ENCODE measurements around the gene CAPN5. TPM values are rescaled to one million over a fixed set of nuclear protein-coding genes. Genes with fewer than 3 reads are reported as not detected.

CAPN5 gene
- total and polyA plus RNA-seq, 2 experiments from 2014 or later = 10.2 to 32.2 TPM

DNA sequence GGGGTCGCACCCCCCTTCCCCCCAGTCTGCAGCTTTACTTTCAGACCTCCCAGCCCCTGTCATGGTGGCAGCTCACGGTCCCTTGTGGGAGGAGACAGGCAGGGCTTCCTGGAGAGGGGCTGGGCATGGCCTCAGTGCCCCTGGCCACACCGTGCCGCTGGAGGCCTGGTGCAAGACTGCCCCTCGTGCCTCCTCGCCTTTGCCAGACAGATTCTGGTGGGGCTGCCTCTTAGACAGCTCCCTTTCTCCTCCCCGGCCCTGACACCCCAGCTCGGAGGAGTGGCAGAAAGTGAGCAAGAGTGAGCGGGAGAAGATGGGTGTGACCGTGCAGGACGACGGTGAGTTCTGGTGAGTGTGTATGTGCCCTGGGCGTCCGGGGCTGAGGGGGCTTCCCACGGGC, 49.2 kb downstream of the CAPN5 start:
- no peaks in the 10 kb centered on the region; the same call in 1 of the 2 replicates for H4K20me1 ChIP-seq (replicated peaks; ENCODE audit: insufficient read depth)
- no peak overlapping the region for H3K4me2 ChIP-seq
- TF ChIP-seq POLR2AphosphoS5 (IDR thresholded peaks at IDR 0.05; ENCODE audit: low read depth) (no peak), CREB1 (CRISPR knock-in tag; IDR thresholded peaks at IDR 0.05; ENCODE audit: low read depth) (no peak)
- H3K4me3 ChIP-seq = no peak overlapping the region
- no peaks in the 10 kb centered on the region for H3K79me2 ChIP-seq (replicated peaks; ENCODE audit: insufficient read depth)
- ATAC-seq = no peak
- no peaks in the 10 kb centered on the region; the same call in 2 of the 3 replicates for H3K36me3 Mint-ChIP-seq (ENCODE audit: low read depth)
- no peaks in the 10 kb centered on the region for H3K36me3 ChIP-seq (ENCODE audit: insufficient read depth)
- no peak overlapping the region for H3K27ac Mint-ChIP-seq
- H3K27me3 ChIP-seq (ENCODE audit: insufficient read depth) = no peaks in the 10 kb centered on the region
- no peak overlapping the region for H3K4me3 Mint-ChIP-seq
- DNase-seq (ENCODE audit: low spot score) = no peak
- no peaks in the 10 kb centered on the region for H3K9me2 ChIP-seq (ENCODE audit: insufficient read depth)
- H3K27ac ChIP-seq (ENCODE audit: low read depth) = no peak overlapping the region
- H3F3A ChIP-seq (replicated peaks; ENCODE audit: low read depth) = no peaks in the 10 kb centered on the region
- peaks cover 8% of the 10 kb centered on the region for H3K4me1 Mint-ChIP-seq
- H3K4me1 ChIP-seq (ENCODE audit: insufficient read depth) = no peaks in the 10 kb centered on the region
- H3K9me3 Mint-ChIP-seq = no peaks in the 10 kb centered on the region
- H2AFZ ChIP-seq = no peak overlapping the region
- H3K27me3 Mint-ChIP-seq (ENCODE audit: insufficient read depth, low read depth, poor library complexity) = peaks cover 18% of the 10 kb centered on the region

DNA sequence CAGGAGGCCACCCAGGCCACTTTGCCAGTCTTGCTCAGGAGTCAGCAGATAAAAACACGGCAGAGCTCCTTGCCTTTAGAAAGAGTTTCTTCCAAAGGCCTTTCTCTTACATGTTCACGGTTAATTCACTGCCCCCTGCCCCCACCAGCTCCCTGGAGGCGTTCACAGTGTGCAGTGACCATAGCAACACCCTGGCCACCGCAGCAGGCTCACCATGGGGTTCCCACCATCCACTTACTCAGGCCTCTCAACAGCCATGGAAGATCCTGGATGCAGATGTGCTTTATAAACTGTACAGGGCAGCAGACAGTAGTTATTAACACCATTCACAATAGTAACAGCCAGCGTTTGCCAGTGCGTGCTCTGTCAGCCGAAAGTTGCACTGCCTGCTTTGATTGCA, 50.7 kb downstream of the CAPN5 start:
- ATAC-seq (no peak), DNase-seq (ENCODE audit: low spot score) (no peak)
- H3K4me1 Mint-ChIP-seq = peaks cover 8% of the 10 kb centered on the region
- Histone ChIP-seq H3K79me2 (replicated peaks; ENCODE audit: insufficient read depth) (no peaks in the 10 kb centered on the region), H3K9me2 (ENCODE audit: insufficient read depth) (no peaks in the 10 kb centered on the region), H3K4me2 (no peak overlapping the region), H3K4me1 (ENCODE audit: insufficient read depth) (no peaks in the 10 kb centered on the region), H3F3A (replicated peaks; ENCODE audit: low read depth) (no peaks in the 10 kb centered on the region), H2AFZ (no peak overlapping the region), H4K20me1 (replicated peaks; ENCODE audit: insufficient read depth) (no peaks in the 10 kb centered on the region; the same call in 1 of the 2 replicates), H3K36me3 (ENCODE audit: insufficient read depth) (no peaks in the 10 kb centered on the region), H3K27ac (ENCODE audit: low read depth) (no peak overlapping the region), H3K27me3 (ENCODE audit: insufficient read depth) (no peaks in the 10 kb centered on the region), H3K4me3 (no peak overlapping the region)
- H3K9me3 Mint-ChIP-seq = no peaks in the 10 kb centered on the region
- H3K27me3 Mint-ChIP-seq (ENCODE audit: insufficient read depth, low read depth, poor library complexity) = peaks cover 19% of the 10 kb centered on the region
- H3K4me3 Mint-ChIP-seq = no peak overlapping the region
- H3K27ac Mint-ChIP-seq = no peak overlapping the region
- no peaks in the 10 kb centered on the region for H3K36me3 Mint-ChIP-seq (ENCODE audit: low read depth)
- TF ChIP-seq JUNB (IDR thresholded peaks at IDR 0.05; ENCODE audit: unreplicated experiment) (no peak), EZH2phosphoT487 (IDR thresholded peaks at IDR 0.05; ENCODE audit: unreplicated experiment) (no peak), CREB1 (CRISPR knock-in tag; IDR thresholded peaks at IDR 0.05; ENCODE audit: low read depth) (no peak), STAT1 (IDR thresholded peaks at IDR 0.05; ENCODE audit: unreplicated experiment) (no peak), POLR2AphosphoS5 (IDR thresholded peaks at IDR 0.05; ENCODE audit: low read depth) (no peak), ZNF114 (CRISPR knock-in tag; IDR thresholded peaks at IDR 0.05) (no peak), NANOG (IDR thresholded peaks at IDR 0.05; ENCODE audit: borderline replicate concordance) (no peak), EZH2 (IDR thresholded peaks at IDR 0.05; ENCODE audit: low read depth, unreplicated experiment) (no peak)
- TF ChIP-seq, protein P1, sequence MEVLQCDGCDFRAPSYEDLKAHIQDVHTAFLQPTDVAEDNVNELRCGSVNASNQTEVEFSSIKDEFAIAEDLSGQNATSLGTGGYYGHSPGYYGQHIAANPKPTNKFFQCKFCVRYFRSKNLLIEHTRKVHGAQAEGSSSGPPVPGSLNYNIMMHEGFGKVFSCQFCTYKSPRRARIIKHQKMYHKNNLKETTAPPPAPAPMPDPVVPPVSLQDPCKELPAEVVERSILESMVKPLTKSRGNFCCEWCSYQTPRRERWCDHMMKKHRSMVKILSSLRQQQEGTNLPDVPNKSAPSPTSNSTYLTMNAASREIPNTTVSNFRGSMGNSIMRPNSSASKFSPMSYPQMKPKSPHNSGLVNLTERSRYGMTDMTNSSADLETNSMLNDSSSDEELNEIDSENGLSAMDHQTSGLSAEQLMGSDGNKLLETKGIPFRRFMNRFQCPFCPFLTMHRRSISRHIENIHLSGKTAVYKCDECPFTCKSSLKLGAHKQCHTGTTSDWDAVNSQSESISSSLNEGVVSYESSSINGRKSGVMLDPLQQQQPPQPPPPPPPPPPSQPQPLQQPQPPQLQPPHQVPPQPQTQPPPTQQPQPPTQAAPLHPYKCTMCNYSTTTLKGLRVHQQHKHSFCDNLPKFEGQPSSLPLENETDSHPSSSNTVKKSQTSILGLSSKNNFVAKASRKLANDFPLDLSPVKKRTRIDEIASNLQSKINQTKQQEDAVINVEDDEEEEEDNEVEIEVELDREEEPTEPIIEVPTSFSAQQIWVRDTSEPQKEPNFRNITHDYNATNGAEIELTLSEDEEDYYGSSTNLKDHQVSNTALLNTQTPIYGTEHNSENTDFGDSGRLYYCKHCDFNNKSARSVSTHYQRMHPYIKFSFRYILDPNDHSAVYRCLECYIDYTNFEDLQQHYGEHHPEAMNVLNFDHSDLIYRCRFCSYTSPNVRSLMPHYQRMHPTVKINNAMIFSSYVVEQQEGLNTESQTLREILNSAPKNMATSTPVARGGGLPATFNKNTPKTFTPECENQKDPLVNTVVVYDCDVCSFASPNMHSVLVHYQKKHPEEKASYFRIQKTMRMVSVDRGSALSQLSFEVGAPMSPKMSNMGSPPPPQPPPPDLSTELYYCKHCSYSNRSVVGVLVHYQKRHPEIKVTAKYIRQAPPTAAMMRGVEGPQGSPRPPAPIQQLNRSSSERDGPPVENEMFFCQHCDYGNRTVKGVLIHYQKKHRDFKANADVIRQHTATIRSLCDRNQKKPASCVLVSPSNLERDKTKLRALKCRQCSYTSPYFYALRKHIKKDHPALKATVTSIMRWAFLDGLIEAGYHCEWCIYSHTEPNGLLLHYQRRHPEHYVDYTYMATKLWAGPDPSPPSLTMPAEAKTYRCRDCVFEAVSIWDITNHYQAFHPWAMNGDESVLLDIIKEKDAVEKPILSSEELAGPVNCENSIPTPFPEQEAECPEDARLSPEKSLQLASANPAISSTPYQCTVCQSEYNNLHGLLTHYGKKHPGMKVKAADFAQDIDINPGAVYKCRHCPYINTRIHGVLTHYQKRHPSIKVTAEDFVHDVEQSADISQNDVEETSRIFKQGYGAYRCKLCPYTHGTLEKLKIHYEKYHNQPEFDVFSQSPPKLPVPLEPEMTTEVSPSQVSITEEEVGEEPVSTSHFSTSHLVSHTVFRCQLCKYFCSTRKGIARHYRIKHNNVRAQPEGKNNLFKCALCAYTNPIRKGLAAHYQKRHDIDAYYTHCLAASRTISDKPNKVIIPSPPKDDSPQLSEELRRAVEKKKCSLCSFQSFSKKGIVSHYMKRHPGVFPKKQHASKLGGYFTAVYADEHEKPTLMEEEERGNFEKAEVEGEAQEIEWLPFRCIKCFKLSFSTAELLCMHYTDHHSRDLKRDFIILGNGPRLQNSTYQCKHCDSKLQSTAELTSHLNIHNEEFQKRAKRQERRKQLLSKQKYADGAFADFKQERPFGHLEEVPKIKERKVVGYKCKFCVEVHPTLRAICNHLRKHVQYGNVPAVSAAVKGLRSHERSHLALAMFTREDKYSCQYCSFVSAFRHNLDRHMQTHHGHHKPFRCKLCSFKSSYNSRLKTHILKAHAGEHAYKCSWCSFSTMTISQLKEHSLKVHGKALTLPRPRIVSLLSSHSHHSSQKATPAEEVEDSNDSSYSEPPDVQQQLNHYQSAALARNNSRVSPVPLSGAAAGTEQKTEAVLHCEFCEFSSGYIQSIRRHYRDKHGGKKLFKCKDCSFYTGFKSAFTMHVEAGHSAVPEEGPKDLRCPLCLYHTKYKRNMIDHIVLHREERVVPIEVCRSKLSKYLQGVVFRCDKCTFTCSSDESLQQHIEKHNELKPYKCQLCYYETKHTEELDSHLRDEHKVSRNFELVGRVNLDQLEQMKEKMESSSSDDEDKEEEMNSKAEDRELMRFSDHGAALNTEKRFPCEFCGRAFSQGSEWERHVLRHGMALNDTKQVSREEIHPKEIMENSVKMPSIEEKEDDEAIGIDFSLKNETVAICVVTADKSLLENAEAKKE (CRISPR knock-in tag; IDR thresholded peaks at IDR 0.05) = no peak
- TF ChIP-seq, protein P2, sequence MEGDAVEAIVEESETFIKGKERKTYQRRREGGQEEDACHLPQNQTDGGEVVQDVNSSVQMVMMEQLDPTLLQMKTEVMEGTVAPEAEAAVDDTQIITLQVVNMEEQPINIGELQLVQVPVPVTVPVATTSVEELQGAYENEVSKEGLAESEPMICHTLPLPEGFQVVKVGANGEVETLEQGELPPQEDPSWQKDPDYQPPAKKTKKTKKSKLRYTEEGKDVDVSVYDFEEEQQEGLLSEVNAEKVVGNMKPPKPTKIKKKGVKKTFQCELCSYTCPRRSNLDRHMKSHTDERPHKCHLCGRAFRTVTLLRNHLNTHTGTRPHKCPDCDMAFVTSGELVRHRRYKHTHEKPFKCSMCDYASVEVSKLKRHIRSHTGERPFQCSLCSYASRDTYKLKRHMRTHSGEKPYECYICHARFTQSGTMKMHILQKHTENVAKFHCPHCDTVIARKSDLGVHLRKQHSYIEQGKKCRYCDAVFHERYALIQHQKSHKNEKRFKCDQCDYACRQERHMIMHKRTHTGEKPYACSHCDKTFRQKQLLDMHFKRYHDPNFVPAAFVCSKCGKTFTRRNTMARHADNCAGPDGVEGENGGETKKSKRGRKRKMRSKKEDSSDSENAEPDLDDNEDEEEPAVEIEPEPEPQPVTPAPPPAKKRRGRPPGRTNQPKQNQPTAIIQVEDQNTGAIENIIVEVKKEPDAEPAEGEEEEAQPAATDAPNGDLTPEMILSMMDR (conservative IDR thresholded peaks at IDR 0.05; ENCODE audit: low read depth in 2 of 2) = no peak
- TF ChIP-seq, protein P3, sequence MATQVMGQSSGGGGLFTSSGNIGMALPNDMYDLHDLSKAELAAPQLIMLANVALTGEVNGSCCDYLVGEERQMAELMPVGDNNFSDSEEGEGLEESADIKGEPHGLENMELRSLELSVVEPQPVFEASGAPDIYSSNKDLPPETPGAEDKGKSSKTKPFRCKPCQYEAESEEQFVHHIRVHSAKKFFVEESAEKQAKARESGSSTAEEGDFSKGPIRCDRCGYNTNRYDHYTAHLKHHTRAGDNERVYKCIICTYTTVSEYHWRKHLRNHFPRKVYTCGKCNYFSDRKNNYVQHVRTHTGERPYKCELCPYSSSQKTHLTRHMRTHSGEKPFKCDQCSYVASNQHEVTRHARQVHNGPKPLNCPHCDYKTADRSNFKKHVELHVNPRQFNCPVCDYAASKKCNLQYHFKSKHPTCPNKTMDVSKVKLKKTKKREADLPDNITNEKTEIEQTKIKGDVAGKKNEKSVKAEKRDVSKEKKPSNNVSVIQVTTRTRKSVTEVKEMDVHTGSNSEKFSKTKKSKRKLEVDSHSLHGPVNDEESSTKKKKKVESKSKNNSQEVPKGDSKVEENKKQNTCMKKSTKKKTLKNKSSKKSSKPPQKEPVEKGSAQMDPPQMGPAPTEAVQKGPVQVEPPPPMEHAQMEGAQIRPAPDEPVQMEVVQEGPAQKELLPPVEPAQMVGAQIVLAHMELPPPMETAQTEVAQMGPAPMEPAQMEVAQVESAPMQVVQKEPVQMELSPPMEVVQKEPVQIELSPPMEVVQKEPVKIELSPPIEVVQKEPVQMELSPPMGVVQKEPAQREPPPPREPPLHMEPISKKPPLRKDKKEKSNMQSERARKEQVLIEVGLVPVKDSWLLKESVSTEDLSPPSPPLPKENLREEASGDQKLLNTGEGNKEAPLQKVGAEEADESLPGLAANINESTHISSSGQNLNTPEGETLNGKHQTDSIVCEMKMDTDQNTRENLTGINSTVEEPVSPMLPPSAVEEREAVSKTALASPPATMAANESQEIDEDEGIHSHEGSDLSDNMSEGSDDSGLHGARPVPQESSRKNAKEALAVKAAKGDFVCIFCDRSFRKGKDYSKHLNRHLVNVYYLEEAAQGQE (IDR thresholded peaks at IDR 0.05; ENCODE audit: unreplicated experiment) = no peak

Data from GM23338 (cell line).